MM.1S (cell line): Measurements from ENCODE around the gene NIP7.

Experiments
- DNase-seq: peaks from one replicate; pipeline ENCODE4 v3.0.0-alpha.2; 2015
- H2AFZ ChIP-seq: fragments of 300-600 bp; sonication (generic); 2 replicates; pipeline ENCODE4 v1.6.0; 2016; ENCODE audit warnings: antibody characterized with exemption, low read length
- H3F3A ChIP-seq: fragments of 300-600 bp; sonication (generic); 2 replicates; pipeline ENCODE4 v1.6.1; 2016; ENCODE audit warnings: mild to moderate bottlenecking, antibody characterized with exemption, low read length, moderate library complexity, mixed read lengths; ENCODE audit not compliant: insufficient read depth
- H3K27ac ChIP-seq: fragments of 300-600 bp; sonication (generic); 2 replicates; pipeline ENCODE4 v1.5.1; 2016; ENCODE audit warnings: mild to moderate bottlenecking, low read length
- H3K27me3 ChIP-seq: fragments of 300-600 bp; sonication (generic); replicated peaks from 2 replicates; pipeline ENCODE4 v1.6.0; 2016; ENCODE audit warnings: low read length; ENCODE audit not compliant: insufficient read depth
- H3K36me3 ChIP-seq: fragments of 300-600 bp; sonication (generic); replicated peaks from 2 replicates; pipeline ENCODE4 v1.6.1; 2016; ENCODE audit warnings: mild to moderate bottlenecking, low read length, mixed read lengths; ENCODE audit not compliant: insufficient read depth
- H3K4me1 ChIP-seq: fragments of 300-600 bp; sonication (generic); 2 replicates; pipeline ENCODE4 v1.6.1; 2016; ENCODE audit warnings: low read length, mixed read lengths
- H3K4me2 ChIP-seq: fragments of 300-600 bp; sonication (generic); 2 replicates; pipeline ENCODE4 v1.6.0; 2016; ENCODE audit warnings: low read depth, low read length
- H3K4me3 ChIP-seq: fragments of 300-600 bp; sonication (generic); 2 replicates; pipeline ENCODE4 v1.5.1; 2016; ENCODE audit warnings: low read length, mixed read lengths
- H3K79me2 ChIP-seq: fragments of 300-600 bp; sonication (generic); 2 replicates; pipeline ENCODE4 v1.6.1; 2016; ENCODE audit warnings: mixed run types, low read length, mixed read lengths
- H3K9ac ChIP-seq: fragments of 300-600 bp; sonication (generic); 2 replicates; pipeline ENCODE4 v1.6.1; 2016; ENCODE audit warnings: low read length, mixed read lengths
- H3K9me2 ChIP-seq: fragments of 300-600 bp; sonication (generic); replicated peaks from 2 replicates; pipeline ENCODE4 v1.6.1; 2016; ENCODE audit warnings: mild to moderate bottlenecking, low read length, mixed read lengths; ENCODE audit not compliant: insufficient read depth
- H3K9me3 ChIP-seq: fragments of 300-600 bp; sonication (generic); replicated peaks from 2 replicates; pipeline ENCODE4 v1.6.1; 2016; ENCODE audit warnings: mild to moderate bottlenecking, low read length, mixed read lengths; ENCODE audit not compliant: insufficient read depth
- H4K20me1 ChIP-seq: fragments of 300-600 bp; sonication (generic); 2 replicates; pipeline ENCODE4 v1.6.1; 2016; ENCODE audit warnings: mild to moderate bottlenecking, low read length, moderate library complexity, mixed read lengths; ENCODE audit not compliant: insufficient read depth
- CTCF ChIP-seq: fragments of 300-600 bp; sonication (generic); IDR thresholded peaks from 2 replicates; pipeline ENCODE4 v1.5.1; 2016; ENCODE audit warnings: antibody characterized with exemption, low read length, mixed read lengths
- EZH2 ChIP-seq: fragments of 300-600 bp; sonication (generic); optimal IDR thresholded peaks from 2 replicates; pipeline ENCODE3; 2017; ENCODE audit warnings: low read depth, mild to moderate bottlenecking, antibody characterized with exemption, low read length, mixed read lengths
- EZH2phosphoT487 ChIP-seq: fragments of 300-600 bp; sonication (generic); IDR thresholded peaks from 2 replicates; pipeline ENCODE4 v1.6.1; 2018; ENCODE audit warnings: antibody characterized with exemption, low read length

NIP7 gene

DNA sequence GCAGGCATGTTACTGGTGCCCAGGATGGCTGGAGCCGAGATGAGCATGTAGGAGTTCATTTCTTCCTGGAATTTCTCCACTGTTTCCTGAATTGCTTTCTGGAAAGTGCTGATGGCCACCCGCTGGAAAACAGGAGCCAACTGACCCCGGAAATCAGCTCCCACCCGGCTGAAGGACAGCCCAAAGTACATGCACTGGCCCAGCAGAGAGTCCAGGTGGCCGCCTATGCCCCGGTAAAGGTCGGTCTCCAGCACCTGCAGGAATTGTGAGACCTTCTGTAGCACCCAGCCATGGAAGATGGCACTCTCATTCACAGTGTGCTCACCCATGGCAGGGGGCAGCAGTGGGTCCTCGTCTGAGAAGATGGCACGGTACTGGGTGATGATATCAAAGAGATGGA, 4.9 kb upstream of the NIP7 start:
- Histone ChIP-seq H4K20me1 (no peaks in the 10 kb centered on the region), H2AFZ (no peak overlapping the region), H3K9me2 (no peaks in the 10 kb centered on the region), H3K4me3 (no peak overlapping the region), H3K9me3 (no peaks in the 10 kb centered on the region), H3K27ac (no peak overlapping the region), H3K9ac (no peak overlapping the region), H3K36me3 (peaks cover 4% of the 10 kb centered on the region), H3K4me1 (peaks cover 5% of the 10 kb centered on the region; the same call in 1 of the 2 replicates), H3K27me3 (no peaks in the 10 kb centered on the region), H3F3A (peaks cover 6% of the 10 kb centered on the region; the same call in 1 of the 2 replicates), H3K4me2 (no peak overlapping the region), H3K79me2 (peaks cover 23% of the 10 kb centered on the region)
- TF ChIP-seq EZH2, result no peak
- no peak for TF ChIP-seq CTCF
- no peak for TF ChIP-seq EZH2phosphoT487
- no peak for DNase-seq

GRCh38 chr16:69338557-69339288, 849 bp upstream of the NIP7 start:
- Histone ChIP-seq H3K9me2 (no peaks in the 10 kb centered on the region), H3K27ac (peak overlapping the region; percentile 73; the same call in 1 of the 2 replicates), H3K27me3 (no peaks in the 10 kb centered on the region), H3K9me3 (no peaks in the 10 kb centered on the region), H3K79me2 (peaks cover 48% of the 10 kb centered on the region), H3K4me3 (peak overlapping the region; percentile 92), H3F3A (peaks cover 11% of the 10 kb centered on the region; the same call in 1 of the 2 replicates), H4K20me1 (no peaks in the 10 kb centered on the region), H3K4me2 (peak overlapping the region; percentile 93), H3K4me1 (peaks cover 12% of the 10 kb centered on the region; the same call in 1 of the 2 replicates), H2AFZ (peak overlapping the region; percentile 64), H3K9ac (peak overlapping the region; percentile 89), H3K36me3 (peaks cover 6% of the 10 kb centered on the region; the same call in 1 of the 2 replicates)
- peak; percentile 76 for DNase-seq
- no peak for TF ChIP-seq EZH2phosphoT487
- no peak for TF ChIP-seq CTCF
- TF ChIP-seq EZH2, result no peak

- TF ChIP-seq CTCF, result no peak
- H4K20me1 ChIP-seq, result no peaks in the 10 kb centered on the region
- DNase-seq, result peak; percentile 40
- peak overlapping the region; percentile 89 for H3K9ac ChIP-seq
- H3K79me2 ChIP-seq, result peaks cover 48% of the 10 kb centered on the region
- H3K9me2 ChIP-seq, result no peaks in the 10 kb centered on the region
- H3K36me3 ChIP-seq, result peaks cover 6% of the 10 kb centered on the region; the same call in 1 of the 2 replicates
- no peaks in the 10 kb centered on the region for H3K9me3 ChIP-seq
- peaks cover 11% of the 10 kb centered on the region; the same call in 1 of the 2 replicates for H3F3A ChIP-seq
- peak overlapping the region; percentile 52 for H2AFZ ChIP-seq
- peak overlapping the region; percentile 94 for H3K4me2 ChIP-seq
- H3K4me3 ChIP-seq, result peak overlapping the region; percentile 92
- H3K27ac ChIP-seq, result peak overlapping the region; percentile 73
- H3K27me3 ChIP-seq, result no peaks in the 10 kb centered on the region
- H3K4me1 ChIP-seq, result peaks cover 12% of the 10 kb centered on the region; the same call in 1 of the 2 replicates
Observed at GRCh38 chr16:69340095-69340644, 598 bp downstream of the NIP7 start.
